Transverse colon (tissue), 3 donors: ENCODE data around the gene SLC6A1.

Experiments
- POLR2A ChIP-seq: fragments of 450-650 bp; IDR thresholded peaks from one replicate; pipeline ENCODE4 v1.6.1; 2016; ENCODE audit warnings: antibody characterized with exemption, mild to moderate bottlenecking, moderate library complexity
- TF ChIP-seq, protein P1 (sequence below), 5 experiments: fragments of 200-600 bp in 3 of 5; fragments of 450-650 bp in 2 of 5; sonication (generic) in 3 of 5; IDR thresholded peaks; 1 replicate in 2 of 5; 2 replicates in 3 of 5; pipeline ENCODE4 v1.5.1; 2016 to 2017; ENCODE audit warnings: antibody characterized with exemption in 5 of 5, inconsistent platforms in 3 of 5, mild to moderate bottlenecking in 2 of 5, moderate library complexity in 1 of 5

DNA sequence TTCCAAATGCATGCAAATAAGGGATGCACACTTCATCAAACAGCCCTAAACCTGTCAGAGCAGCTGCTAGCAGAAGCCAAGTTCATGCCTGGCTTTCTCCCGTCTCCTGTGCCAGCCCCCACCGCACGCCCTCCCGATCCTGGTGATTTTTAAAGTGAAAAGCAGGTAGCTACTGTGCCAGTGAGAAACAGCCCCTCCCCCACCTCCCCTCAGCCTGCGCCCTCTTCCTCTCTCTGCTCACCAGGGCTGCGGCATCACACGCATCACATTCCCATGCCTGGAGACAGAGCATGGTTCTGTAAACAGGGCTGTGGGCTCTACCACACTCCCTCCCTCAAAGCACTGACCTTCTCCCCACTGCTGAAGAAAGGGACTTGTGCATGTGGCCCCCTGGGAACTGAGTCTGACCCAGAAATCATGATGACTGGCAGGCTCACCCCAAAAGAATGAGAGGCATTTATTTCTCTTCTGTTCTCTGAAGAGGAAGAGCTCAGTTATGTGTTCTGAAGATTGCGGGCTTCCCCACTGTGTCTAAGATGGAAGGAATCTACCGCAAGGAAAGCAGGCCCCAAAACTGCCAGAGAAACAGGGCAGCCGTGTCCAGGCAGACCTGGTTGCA is 14.5 kb upstream of the SLC6A1 start:
- no peak for TF ChIP-seq POLR2A
- TF ChIP-seq, protein P1, sequence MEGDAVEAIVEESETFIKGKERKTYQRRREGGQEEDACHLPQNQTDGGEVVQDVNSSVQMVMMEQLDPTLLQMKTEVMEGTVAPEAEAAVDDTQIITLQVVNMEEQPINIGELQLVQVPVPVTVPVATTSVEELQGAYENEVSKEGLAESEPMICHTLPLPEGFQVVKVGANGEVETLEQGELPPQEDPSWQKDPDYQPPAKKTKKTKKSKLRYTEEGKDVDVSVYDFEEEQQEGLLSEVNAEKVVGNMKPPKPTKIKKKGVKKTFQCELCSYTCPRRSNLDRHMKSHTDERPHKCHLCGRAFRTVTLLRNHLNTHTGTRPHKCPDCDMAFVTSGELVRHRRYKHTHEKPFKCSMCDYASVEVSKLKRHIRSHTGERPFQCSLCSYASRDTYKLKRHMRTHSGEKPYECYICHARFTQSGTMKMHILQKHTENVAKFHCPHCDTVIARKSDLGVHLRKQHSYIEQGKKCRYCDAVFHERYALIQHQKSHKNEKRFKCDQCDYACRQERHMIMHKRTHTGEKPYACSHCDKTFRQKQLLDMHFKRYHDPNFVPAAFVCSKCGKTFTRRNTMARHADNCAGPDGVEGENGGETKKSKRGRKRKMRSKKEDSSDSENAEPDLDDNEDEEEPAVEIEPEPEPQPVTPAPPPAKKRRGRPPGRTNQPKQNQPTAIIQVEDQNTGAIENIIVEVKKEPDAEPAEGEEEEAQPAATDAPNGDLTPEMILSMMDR (IDR thresholded peaks at IDR 0.05), result no peak
